GM18519 (cell line): ENCODE data around the gene CDC26.
"Not testable (repeated sequence)": the region's sequence is repeated elsewhere in the genome, so short reads cannot be mapped to it uniquely, and the experiment has no call there.

ENCODE experiments used
- ATAC-seq: cut with Tn5 transposase; IDR thresholded peaks from one replicate; pipeline ENCODE4 v1.9.1; 2021; ENCODE audit warnings: mild to moderate bottlenecking, moderate library complexity; ENCODE audit not compliant: unreplicated experiment, low FRiP score

Gene CDC26

GRCh38 chr9:113244556-113244955 is 30.8 kb downstream of the CDC26 start:
- ATAC-seq = no peak

DNA sequence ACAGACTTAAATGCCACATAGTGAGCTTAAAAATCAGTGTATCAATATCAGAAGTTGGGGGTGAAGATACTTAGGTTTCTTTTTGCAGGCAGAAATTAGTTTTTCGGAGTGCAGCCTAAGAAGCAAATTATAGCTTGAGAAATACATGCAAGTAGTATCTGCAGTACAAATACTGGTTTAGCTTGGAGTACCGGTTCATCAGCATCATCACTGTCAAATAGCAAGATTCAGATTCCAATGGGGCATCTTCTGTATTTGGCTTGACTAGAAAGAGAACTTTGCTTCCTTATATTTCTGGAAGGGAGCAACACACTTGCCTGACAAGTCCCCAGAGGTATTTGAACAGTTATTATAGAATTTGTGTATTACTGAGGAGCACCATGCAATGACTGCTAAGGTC is 34.2 kb downstream of the CDC26 start:
- no peak for ATAC-seq

GRCh38 chr9:113238859-113239232 is 36.5 kb downstream of the CDC26 start:
- no peak for ATAC-seq

DNA sequence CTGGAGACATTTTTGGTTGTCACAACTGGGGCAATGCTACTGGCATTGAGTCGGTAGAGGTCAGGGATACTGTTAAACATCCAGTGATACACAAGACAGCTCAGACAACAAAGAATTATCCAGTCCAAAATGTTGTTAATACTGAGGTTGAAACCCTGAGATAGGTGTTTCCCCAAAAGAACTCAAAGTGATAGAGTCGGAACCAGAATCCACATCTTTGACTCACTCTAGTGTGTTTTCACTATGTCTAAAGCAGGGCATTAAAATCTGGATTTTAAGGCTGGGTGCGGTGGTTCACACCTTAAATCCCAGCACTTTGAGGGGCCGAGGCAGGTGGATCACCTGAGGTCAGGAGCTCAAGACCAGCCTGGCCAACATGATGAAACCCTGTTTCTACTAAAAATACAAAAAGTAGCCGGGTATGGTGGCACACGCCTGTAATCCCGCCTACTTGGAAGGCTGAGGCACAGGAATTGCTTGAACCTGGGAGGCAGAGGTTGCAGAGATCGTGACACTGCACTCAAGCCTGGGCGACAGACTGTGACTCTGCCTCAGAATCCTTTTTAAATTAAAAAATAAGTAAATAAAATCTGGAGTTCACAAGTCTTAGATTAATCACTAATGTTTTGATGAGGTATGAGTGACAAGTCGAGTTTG is 37.0 kb downstream of the CDC26 start:
- no peak for ATAC-seq

- no peak for ATAC-seq
Measured at GRCh38 chr9:113237026-113237425, 38.3 kb downstream of the CDC26 start.

DNA sequence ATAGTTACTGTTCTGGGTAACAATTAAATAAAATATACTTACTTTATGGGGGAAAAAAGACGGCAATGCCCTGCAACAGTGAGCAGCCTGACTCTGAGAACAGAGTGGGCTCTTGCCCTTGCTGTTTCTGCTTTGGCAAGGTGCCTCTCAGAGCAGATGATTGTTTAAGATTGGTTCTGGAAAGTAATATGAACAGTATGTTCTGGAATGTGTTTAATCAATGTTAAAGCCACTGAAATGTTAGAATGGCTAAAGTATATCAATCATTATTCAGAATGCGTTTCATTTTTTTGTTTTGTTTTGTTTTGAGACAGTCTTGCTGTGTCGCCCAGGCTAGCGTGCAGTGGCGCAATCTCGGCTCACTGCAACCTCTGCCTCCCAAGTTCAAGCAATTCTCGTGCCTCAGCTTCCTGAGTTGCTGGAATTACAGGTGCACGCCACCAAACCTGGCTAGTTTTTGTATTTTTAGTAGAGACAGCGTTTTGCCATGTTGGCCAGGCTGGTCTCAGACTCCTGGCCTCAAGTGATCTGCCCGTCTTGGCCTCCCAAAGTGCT is 39.6 kb downstream of the CDC26 start:
- ATAC-seq = not testable (repeated sequence)

DNA sequence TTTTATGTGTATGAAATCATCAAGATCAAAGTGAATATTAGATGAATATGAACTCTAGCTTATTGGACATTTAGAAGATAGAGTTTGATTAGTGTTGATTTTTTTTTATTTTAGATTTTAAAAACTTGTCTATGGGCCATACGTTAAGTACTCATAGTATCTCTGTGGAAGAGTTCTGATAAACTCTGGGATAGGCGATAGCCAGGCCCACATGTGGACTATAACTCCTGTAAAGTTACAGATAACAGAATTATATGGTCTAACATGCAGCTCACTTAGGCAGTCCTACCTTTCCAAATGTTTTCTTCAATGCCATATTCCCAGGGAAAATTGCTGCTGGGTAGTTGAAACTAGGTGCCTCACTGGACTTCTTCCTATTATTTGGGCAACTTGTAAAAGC is 43.7 kb downstream of the CDC26 start:
- no peak for ATAC-seq

- ATAC-seq = no peak
Measured at GRCh38 chr9:113228130-113228665, 47.2 kb downstream of the CDC26 start.

GRCh38 chr9:113227436-113227835 is 47.9 kb downstream of the CDC26 start:
- no peak for ATAC-seq

GRCh38 chr9:113223963-113224362 is 51.4 kb downstream of the CDC26 start:
- ATAC-seq = no peak

- ATAC-seq = no peak
Measured at GRCh38 chr9:113222482-113222841, 52.9 kb downstream of the CDC26 start.

- ATAC-seq = no peak
Measured at GRCh38 chr9:113221800-113222481, 53.4 kb downstream of the CDC26 start.

- ATAC-seq = peak; percentile 82
Measured at GRCh38 chr9:113221003-113221799, 54.2 kb downstream of the CDC26 start, which contains the start of the genes FKBP15 and SLC31A1. Gene FKBP15, minus strand, starts transcription at chr9:113221277. Its CDS starts 34 bp downstream, at chr9:113221243. Gene SLC31A1, plus strand, starts transcription at chr9:113221544. Its CDS starts 34,605 bp downstream, at chr9:113256149.

DNA sequence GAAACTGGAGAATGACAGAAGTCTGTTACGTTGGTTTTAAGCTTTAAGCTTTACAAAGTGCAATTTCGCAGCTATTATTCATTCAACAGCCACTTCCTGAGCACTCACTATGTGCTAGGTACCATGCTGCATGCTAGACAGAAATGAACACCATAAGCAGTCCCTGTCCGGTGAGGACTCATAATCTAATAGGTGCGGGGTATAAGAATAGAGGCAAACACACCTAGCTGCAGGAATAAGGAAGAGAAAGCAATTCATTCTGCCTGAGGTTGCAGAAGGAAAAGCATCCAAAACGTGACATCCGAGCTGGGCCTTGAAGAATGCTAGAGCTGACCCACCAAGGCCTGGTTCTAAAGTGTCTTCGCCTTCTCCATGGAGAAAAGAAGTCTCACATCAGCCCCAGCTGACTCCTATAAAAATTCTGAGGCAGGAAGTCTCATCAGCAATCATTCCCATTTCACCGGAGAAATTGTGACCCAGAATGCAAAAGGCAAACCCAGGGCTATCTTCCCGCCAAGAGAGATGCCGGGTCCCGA is 54.8 kb downstream of the CDC26 start:
- ATAC-seq = no peak

DNA sequence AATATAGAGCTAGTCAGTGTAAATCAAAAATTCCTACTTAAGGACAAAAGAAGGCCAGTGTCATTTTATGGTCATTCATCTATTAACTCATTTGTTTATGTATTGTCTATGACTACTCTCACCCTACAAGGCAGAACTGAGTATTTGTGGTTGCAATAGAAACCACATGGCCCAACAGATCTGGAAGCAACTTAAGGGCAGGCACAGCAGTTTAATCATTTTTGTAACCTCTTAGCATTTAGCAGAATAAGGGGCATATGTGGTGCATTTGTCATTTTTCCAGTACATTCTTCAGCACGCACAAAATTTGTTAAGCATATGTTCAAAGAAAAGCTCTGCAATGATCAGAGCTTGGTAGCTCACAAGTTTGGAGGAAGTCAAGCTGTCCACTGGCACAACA is 55.4 kb downstream of the CDC26 start:
- peak; percentile 43 for ATAC-seq

- ATAC-seq = peak; percentile 36
Measured at GRCh38 chr9:113219186-113219936, 56.0 kb downstream of the CDC26 start.
